GM23338 (cell line): ENCODE measurements around the gene RBKS. TPM values are rescaled to one million over a fixed set of nuclear protein-coding genes. Genes with fewer than 3 reads are reported as not detected.

Experiments
- ATAC-seq: fragments of 200-7000 bp; cut with Tn5 transposase; 3 replicates; pipeline ENCODE4 v1.9.1; 2020
- DNase-seq: peaks from one replicate; pipeline ENCODE4 v3.0.0-alpha.2; 2015; ENCODE audit warnings: low spot score
- H2AFZ ChIP-seq: fragments of 200-600 bp; sonication (generic); 2 replicates; pipeline ENCODE4 v1.8.0; 2016; ENCODE audit warnings: antibody characterized with exemption, mild to moderate bottlenecking, moderate library complexity
- H3F3A ChIP-seq: fragments of 200-600 bp; sonication (generic); replicated peaks from 2 replicates; pipeline ENCODE4 v1.8.0; 2017; ENCODE audit warnings: antibody characterized with exemption, mixed run types, low read depth
- H3K27ac ChIP-seq: fragments of 200-600 bp; sonication (generic); 2 replicates; pipeline ENCODE4 v1.6.1; 2016; ENCODE audit warnings: low read depth
- H3K27me3 ChIP-seq: fragments of 200-600 bp; sonication (generic); 2 replicates; pipeline ENCODE4 v1.8.0; 2016; ENCODE audit warnings: mild to moderate bottlenecking, mixed run types, moderate library complexity; ENCODE audit not compliant: insufficient read depth
- H3K36me3 ChIP-seq: fragments of 200-600 bp; sonication (generic); 2 replicates; pipeline ENCODE4 v1.8.0; 2016; ENCODE audit warnings: mild to moderate bottlenecking; ENCODE audit not compliant: insufficient read depth
- H3K4me1 ChIP-seq: fragments of 200-600 bp; sonication (generic); 2 replicates; pipeline ENCODE4 v1.8.0; 2016; ENCODE audit warnings: mild to moderate bottlenecking, moderate library complexity; ENCODE audit not compliant: insufficient read depth
- H3K4me2 ChIP-seq: fragments of 200-600 bp; sonication (generic); 2 replicates; pipeline ENCODE4 v1.7.1; 2017; ENCODE audit warnings: mixed run types
- H3K4me3 ChIP-seq: fragments of 200-600 bp; sonication (generic); 2 replicates; pipeline ENCODE4 v1.6.1; 2016; ENCODE audit warnings: mixed run types
- H3K79me2 ChIP-seq: fragments of 200-600 bp; sonication (generic); replicated peaks from 2 replicates; pipeline ENCODE4 v1.8.0; 2017; ENCODE audit warnings: mild to moderate bottlenecking; ENCODE audit not compliant: insufficient read depth
- H3K9me2 ChIP-seq: fragments of 200-600 bp; sonication (generic); 2 replicates; pipeline ENCODE4 v1.8.0; 2017; ENCODE audit not compliant: insufficient read depth
- H4K20me1 ChIP-seq: fragments of 200-600 bp; sonication (generic); replicated peaks from 2 replicates; pipeline ENCODE4 v1.8.0; 2017; ENCODE audit warnings: mild to moderate bottlenecking; ENCODE audit not compliant: insufficient read depth
- H3K27ac Mint-ChIP-seq: 2 replicates; pipeline ENCODE4 v1.8.0; 2020; ENCODE audit warnings: inconsistent platforms, mild to moderate bottlenecking, moderate library complexity, mixed read lengths
- H3K27me3 Mint-ChIP-seq: 3 replicates; pipeline ENCODE4 v1.8.0; 2022; ENCODE audit warnings: low read depth, mild to moderate bottlenecking, moderate library complexity, mixed read lengths, inconsistent platforms; ENCODE audit not compliant: insufficient read depth, poor library complexity
- H3K36me3 Mint-ChIP-seq: 3 replicates; pipeline ENCODE4 v1.8.0; 2021; ENCODE audit warnings: low read depth, mild to moderate bottlenecking, inconsistent platforms, moderate library complexity, mixed read lengths
- H3K4me1 Mint-ChIP-seq: 3 replicates; pipeline ENCODE4 v1.8.0; 2020; ENCODE audit warnings: mild to moderate bottlenecking, inconsistent platforms, mixed read lengths
- H3K4me3 Mint-ChIP-seq: 3 replicates; pipeline ENCODE4 v1.8.0; 2021; ENCODE audit warnings: moderate library complexity, mild to moderate bottlenecking, inconsistent platforms, mixed read lengths
- H3K9me3 Mint-ChIP-seq: 3 replicates; pipeline ENCODE4 v1.8.0; 2020; ENCODE audit warnings: moderate library complexity, mild to moderate bottlenecking, inconsistent platforms, mixed read lengths
- CREB1 ChIP-seq: fragments of 250-450 bp; sonication (Bioruptor Pico); IDR thresholded peaks from 2 replicates; pipeline ENCODE4 v1.5.0; 2020; ENCODE audit warnings: low read depth, mild to moderate bottlenecking, moderate library complexity
- CTCF ChIP-seq, 2 experiments: fragments of 200-600 bp in 1 of 2; sonication (generic) in 1 of 2; conservative IDR thresholded peaks; 2 replicates each; pipeline versions ENCODE4 v1.5.1 to v1.6.1; 2016 to 2017; ENCODE audit warnings: antibody characterized with exemption in 2 of 2, low read depth in 2 of 2, mild to moderate bottlenecking in 2 of 2, moderate library complexity in 1 of 2
- ETS1 ChIP-seq: IDR thresholded peaks from 2 replicates; pipeline ENCODE4 v1.6.1; 2016; ENCODE audit warnings: antibody characterized with exemption
- EZH2 ChIP-seq: fragments of 200-600 bp; sonication (generic); IDR thresholded peaks from one replicate; pipeline ENCODE4 v1.8.0; 2017; ENCODE audit warnings: antibody characterized with exemption, mild to moderate bottlenecking, low read depth; ENCODE audit not compliant: unreplicated experiment
- NANOG ChIP-seq: IDR thresholded peaks from 2 replicates; pipeline ENCODE4 v1.6.1; 2016; ENCODE audit warnings: antibody characterized with exemption, borderline replicate concordance
- POLR2AphosphoS5 ChIP-seq: IDR thresholded peaks from 2 replicates; pipeline ENCODE4 v1.6.1; 2016; ENCODE audit warnings: antibody characterized with exemption, low read depth
- REST ChIP-seq: IDR thresholded peaks from one replicate; pipeline ENCODE4 v1.6.1; 2018; ENCODE audit warnings: antibody characterized with exemption; ENCODE audit not compliant: unreplicated experiment
- STAT1 ChIP-seq: IDR thresholded peaks from one replicate; pipeline ENCODE4 v1.6.1; 2016; ENCODE audit warnings: antibody characterized with exemption; ENCODE audit not compliant: unreplicated experiment
- polyA plus RNA-seq: library from polyadenylated mRNA; unstranded; fragments of >200 nt; fragmentation: Nextera tagmentation; extraction: Ambion mirVana; gene quantifications from 2 replicates; pipeline ENCODE4 v1.2.1, GENCODE V29; 2016
- total RNA-seq: library from RNA; depleted of rRNA; stranded (reverse); fragments of >200 nt; shearing (Covaris generic); gene quantifications from 2 replicates; pipeline ENCODE4 v1.2.3, GENCODE V29; 2014

RBKS gene
- total and polyA plus RNA-seq, 2 experiments from 2014 or later: 1.3 to 1.5 TPM

GRCh38 chr2:27792759-27793158 lies 97.4 kb downstream of the RBKS start (continued):
- no peak for TF ChIP-seq STAT1
- no peak for TF ChIP-seq POLR2AphosphoS5
- no peak for TF ChIP-seq CREB1 (CRISPR knock-in tag)
- TF ChIP-seq CTCF (conservative IDR thresholded peaks at IDR 0.05; ENCODE audit: low read depth in 2 of 2): no peak

- Mint-ChIP-seq H3K4me1 (no peaks in the 10 kb centered on the region), H3K36me3 (no peaks in the 10 kb centered on the region), H3K4me3 (no peak overlapping the region), H3K27me3 (peaks cover 4% of the 10 kb centered on the region), H3K27ac (no peak overlapping the region), H3K9me3 (no peaks in the 10 kb centered on the region; the same call in 1 of the 3 replicates)
- no peaks in the 10 kb centered on the region for H4K20me1 ChIP-seq
- H3K4me3 ChIP-seq: no peak overlapping the region
- H3K27me3 ChIP-seq: no peaks in the 10 kb centered on the region
- no peak for TF ChIP-seq EZH2
- H3K79me2 ChIP-seq: no peaks in the 10 kb centered on the region
- no peak overlapping the region for H3K27ac ChIP-seq
- no peaks in the 10 kb centered on the region for H3K36me3 ChIP-seq
- DNase-seq (no peak), ATAC-seq (no peak)
- H3K9me2 ChIP-seq: no peaks in the 10 kb centered on the region
- no peaks in the 10 kb centered on the region for H3K4me1 ChIP-seq
- no peaks in the 10 kb centered on the region for H3F3A ChIP-seq
- H2AFZ ChIP-seq: no peak overlapping the region
- no peak overlapping the region for H3K4me2 ChIP-seq
These were observed 99.4 kb downstream of the RBKS start for GRCh38 chr2:27790796-27791195.

- H3K4me3 Mint-ChIP-seq: no peak overlapping the region
- TF ChIP-seq ETS1: no peak
- TF ChIP-seq REST: no peak
- TF ChIP-seq CREB1 (CRISPR knock-in tag): no peak
- TF ChIP-seq NANOG: no peak
These were observed 107.5 kb downstream of the RBKS start for GRCh38 chr2:27782701-27783100.

More at GRCh38 chr2:27782701-27783100, 107.5 kb downstream of the RBKS start:
- Histone ChIP-seq H3K4me3 (no peak overlapping the region), H3K4me2 (no peak overlapping the region), H3F3A (0 out of 2 replicates have a peak, but pooled peaks cover 5% of the 10 kb centered on the region), H3K27ac (no peak overlapping the region), H3K9me2 (no peaks in the 10 kb centered on the region), H3K79me2 (peaks cover 23% of the 10 kb centered on the region), H3K4me1 (no peaks in the 10 kb centered on the region), H3K36me3 (no peaks in the 10 kb centered on the region), H2AFZ (no peak overlapping the region), H4K20me1 (peaks cover 18% of the 10 kb centered on the region), H3K27me3 (no peaks in the 10 kb centered on the region)
- H3K36me3 Mint-ChIP-seq: peaks cover 9% of the 10 kb centered on the region; the same call in 2 of the 3 replicates
- H3K27ac Mint-ChIP-seq: no peak overlapping the region
- H3K27me3 Mint-ChIP-seq: peaks cover 3% of the 10 kb centered on the region
- ATAC-seq: no peak
- H3K4me1 Mint-ChIP-seq: no peaks in the 10 kb centered on the region
- no peaks in the 10 kb centered on the region for H3K9me3 Mint-ChIP-seq
- no peak for DNase-seq
